ENCODE data around the gene OR7D2.

Gene OR7D2

GRCh38 chr19:9165261-9165660 is 13.5 kb upstream of the OR7D2 start:
- H3K9me2 ChIP-seq (replicated peaks; ENCODE audit: low read depth, low read length), result no peaks in the 10 kb centered on the region
- no peak overlapping the region for H3K4me3 ChIP-seq (ENCODE audit: low read length, poor library complexity, severe bottlenecking)
- H3K4me2 ChIP-seq (ENCODE audit: low read depth, low read length, poor library complexity, severe bottlenecking), result no peak overlapping the region
- no peaks in the 10 kb centered on the region for H3K9me3 ChIP-seq (ENCODE audit: insufficient read depth, low read depth, low read length)
- H3F3A ChIP-seq (ENCODE audit: low read depth), result no peaks in the 10 kb centered on the region
- TF ChIP-seq EZH2phosphoT487 (IDR thresholded peaks at IDR 0.05; ENCODE audit: borderline replicate concordance) (no peak), CTCF (conservative IDR thresholded peaks at IDR 0.05; ENCODE audit: low read length) (no peak)
- no peaks in the 10 kb centered on the region for H3K79me2 ChIP-seq (ENCODE audit: insufficient read depth, low read length)
- H3K9ac ChIP-seq (ENCODE audit: low read depth, low read length, poor library complexity, severe bottlenecking), result no peak overlapping the region
- H4K20me1 ChIP-seq (ENCODE audit: insufficient read depth, low read length, poor library complexity, severe bottlenecking), result no peaks in the 10 kb centered on the region
- H3K27me3 ChIP-seq (ENCODE audit: insufficient read depth, low read length, poor library complexity, severe bottlenecking), result no peaks in the 10 kb centered on the region
- no peaks in the 10 kb centered on the region for H3K4me1 ChIP-seq (ENCODE audit: insufficient read depth, low read length, poor library complexity, severe bottlenecking)
- peaks cover 32% of the 10 kb centered on the region for H3K36me3 ChIP-seq (ENCODE audit: insufficient read depth, low read length)
- H2AFZ ChIP-seq (ENCODE audit: low read length), result no peak overlapping the region

- TF ChIP-seq CTCF (conservative IDR thresholded peaks at IDR 0.05; ENCODE audit: low read length), result no peak
- no peaks in the 10 kb centered on the region for H3K9me3 ChIP-seq (ENCODE audit: insufficient read depth, low read depth, low read length)
- peaks cover 16% of the 10 kb centered on the region for H3K36me3 ChIP-seq (ENCODE audit: insufficient read depth, low read length)
- no peak overlapping the region for H3K4me3 ChIP-seq (ENCODE audit: low read length, poor library complexity, severe bottlenecking)
- no peaks in the 10 kb centered on the region for H3K4me1 ChIP-seq (ENCODE audit: insufficient read depth, low read length, poor library complexity, severe bottlenecking)
- no peak overlapping the region for H3K4me2 ChIP-seq (ENCODE audit: low read depth, low read length, poor library complexity, severe bottlenecking)
- no peaks in the 10 kb centered on the region for H3K79me2 ChIP-seq (ENCODE audit: insufficient read depth, low read length)
- H3F3A ChIP-seq (ENCODE audit: low read depth), result no peaks in the 10 kb centered on the region
- no peaks in the 10 kb centered on the region for H4K20me1 ChIP-seq (ENCODE audit: insufficient read depth, low read length, poor library complexity, severe bottlenecking)
- no peaks in the 10 kb centered on the region for H3K27me3 ChIP-seq (ENCODE audit: insufficient read depth, low read length, poor library complexity, severe bottlenecking)
- no peaks in the 10 kb centered on the region for H3K9me2 ChIP-seq (replicated peaks; ENCODE audit: low read depth, low read length)
- H2AFZ ChIP-seq (ENCODE audit: low read length), result no peak overlapping the region
- no peak overlapping the region for H3K9ac ChIP-seq (ENCODE audit: low read depth, low read length, poor library complexity, severe bottlenecking)
These were observed 11.9 kb upstream of the OR7D2 start for GRCh38 chr19:9166846-9167245.

GRCh38 chr19:9171393-9171991 is 7.3 kb upstream of the OR7D2 start:
- H3K4me2 ChIP-seq (ENCODE audit: low read depth, low read length, poor library complexity, severe bottlenecking), result no peak overlapping the region
- H3F3A ChIP-seq (ENCODE audit: low read depth), result no peaks in the 10 kb centered on the region
- no peak overlapping the region for H3K9ac ChIP-seq (ENCODE audit: low read depth, low read length, poor library complexity, severe bottlenecking)
- H2AFZ ChIP-seq (ENCODE audit: low read length), result no peak overlapping the region
- H3K9me2 ChIP-seq (replicated peaks; ENCODE audit: low read depth, low read length), result no peaks in the 10 kb centered on the region
- H3K79me2 ChIP-seq (ENCODE audit: insufficient read depth, low read length), result no peaks in the 10 kb centered on the region
- no peaks in the 10 kb centered on the region for H3K36me3 ChIP-seq (ENCODE audit: insufficient read depth, low read length)
- no peak overlapping the region for H3K4me3 ChIP-seq (ENCODE audit: low read length, poor library complexity, severe bottlenecking)
- no peaks in the 10 kb centered on the region for H4K20me1 ChIP-seq (ENCODE audit: insufficient read depth, low read length, poor library complexity, severe bottlenecking)
- no peaks in the 10 kb centered on the region for H3K27me3 ChIP-seq (ENCODE audit: insufficient read depth, low read length, poor library complexity, severe bottlenecking)
- H3K4me1 ChIP-seq (ENCODE audit: insufficient read depth, low read length, poor library complexity, severe bottlenecking), result no peaks in the 10 kb centered on the region
- TF ChIP-seq EZH2phosphoT487 (IDR thresholded peaks at IDR 0.05; ENCODE audit: borderline replicate concordance), result no peak
- TF ChIP-seq CTCF (conservative IDR thresholded peaks at IDR 0.05; ENCODE audit: low read length), result no peak
- no peaks in the 10 kb centered on the region for H3K9me3 ChIP-seq (ENCODE audit: insufficient read depth, low read depth, low read length)

Data from Loucy (cell line).